Sigmoid colon (tissue), 7 donors: ENCODE results near the gene IL17C. TPM values are rescaled to one million over a fixed set of nuclear protein-coding genes. Genes with fewer than 3 reads are reported as not detected.

Experiments used
- DNase-seq: peaks from one replicate; pipeline ENCODE4 v3.0.0-alpha.2; 2019
- H3K27ac ChIP-seq, 4 donors: fragments of 200-600 bp; sonication (generic); one replicate each; pipeline ENCODE4 v1.5.1; 2016 to 2019; ENCODE audit warnings: mild to moderate bottlenecking in 1 of 4
- H3K27me3 ChIP-seq, 3 donors: fragments of 200-600 bp; sonication (generic); one replicate each; pipeline ENCODE4 v1.5.1; 2019; ENCODE audit warnings: mild to moderate bottlenecking in 1 of 3
- H3K36me3 ChIP-seq, 4 donors: fragments of 200-600 bp; sonication (generic); one replicate each; pipeline ENCODE4 v1.5.1; 2016 to 2019
- H3K4me1 ChIP-seq, 4 donors: fragments of 200-600 bp; sonication (generic); one replicate each; pipeline ENCODE4 v1.5.1; 2017 to 2019
- H3K4me3 ChIP-seq, 4 donors: fragments of 200-600 bp; sonication (generic); one replicate each; pipeline ENCODE4 v1.5.1; 2017 to 2019; ENCODE audit warnings: mild to moderate bottlenecking in 2 of 4, moderate library complexity in 1 of 4
- H3K9me3 ChIP-seq, 4 donors: fragments of 200-600 bp in 3 of 4; sonication (generic) in 3 of 4; one replicate each; pipeline versions ENCODE4 v1.5.1 to v1.6.1; 2013 to 2019
- EP300 ChIP-seq, 4 donors: sonication (generic); formaldehyde crosslinking; IDR thresholded peaks; one replicate each; pipeline ENCODE4 v1.6.1; 2017; ENCODE audit warnings: antibody characterized with exemption in 4 of 4
- POLR2A ChIP-seq, 2 donors: fragments of 450-650 bp; IDR thresholded peaks; one replicate each; pipeline ENCODE4 v1.6.1; 2016; ENCODE audit warnings: antibody characterized with exemption in 2 of 2, mild to moderate bottlenecking in 2 of 2, moderate library complexity in 2 of 2
- POLR2AphosphoS5 ChIP-seq, 4 donors: sonication (generic); formaldehyde crosslinking; IDR thresholded peaks; one replicate each; pipeline ENCODE4 v1.6.1; 2017; ENCODE audit warnings: antibody characterized with exemption in 4 of 4
- WGBS, 2 donors: extraction: QIAGEN DNeasy Blood & Tissue Kit; methylation state at CpG; one replicate each; pipeline ENCODE4 v1.1.7; 2013; 5-methylcytosine and 5-hydroxymethylcytosine counted together
- intact Hi-C: fragments of 100-400 bp; cut with DNase I; formaldehyde crosslinking; loops from one replicate; pipeline ENCODE4 v1.15.1; 2023
- polyA plus RNA-seq, 3 donors: library from polyadenylated mRNA; stranded (reverse); fragments of 200-250 nt; gene quantifications; one replicate each; pipeline ENCODE4 v1.2.3, GENCODE V29; 2013
- total RNA-seq, 4 donors: library from RNA; depleted of rRNA; stranded (reverse); fragments of >200 nt; gene quantifications; one replicate each; pipeline ENCODE4 v1.1.0, GENCODE V29; 2016
- TF ChIP-seq, protein P1 (sequence below), 4 experiments: fragments of 450-650 bp in 3 of 4; fragments of 200-600 bp in 1 of 4; IDR thresholded peaks; one replicate each; pipeline ENCODE4 v1.5.1; 2016 to 2019; ENCODE audit warnings: antibody characterized with exemption in 4 of 4, mild to moderate bottlenecking in 3 of 4, moderate library complexity in 2 of 4
- donor health status: healthy with polysubstance abuse.
- donor health status: Bipolar disorder and iron deficiency.
- donor health status: healthy.

Gene IL17C
- total and polyA plus RNA-seq, 7 donors: 0.96 TPM; not detected in 6

DNA sequence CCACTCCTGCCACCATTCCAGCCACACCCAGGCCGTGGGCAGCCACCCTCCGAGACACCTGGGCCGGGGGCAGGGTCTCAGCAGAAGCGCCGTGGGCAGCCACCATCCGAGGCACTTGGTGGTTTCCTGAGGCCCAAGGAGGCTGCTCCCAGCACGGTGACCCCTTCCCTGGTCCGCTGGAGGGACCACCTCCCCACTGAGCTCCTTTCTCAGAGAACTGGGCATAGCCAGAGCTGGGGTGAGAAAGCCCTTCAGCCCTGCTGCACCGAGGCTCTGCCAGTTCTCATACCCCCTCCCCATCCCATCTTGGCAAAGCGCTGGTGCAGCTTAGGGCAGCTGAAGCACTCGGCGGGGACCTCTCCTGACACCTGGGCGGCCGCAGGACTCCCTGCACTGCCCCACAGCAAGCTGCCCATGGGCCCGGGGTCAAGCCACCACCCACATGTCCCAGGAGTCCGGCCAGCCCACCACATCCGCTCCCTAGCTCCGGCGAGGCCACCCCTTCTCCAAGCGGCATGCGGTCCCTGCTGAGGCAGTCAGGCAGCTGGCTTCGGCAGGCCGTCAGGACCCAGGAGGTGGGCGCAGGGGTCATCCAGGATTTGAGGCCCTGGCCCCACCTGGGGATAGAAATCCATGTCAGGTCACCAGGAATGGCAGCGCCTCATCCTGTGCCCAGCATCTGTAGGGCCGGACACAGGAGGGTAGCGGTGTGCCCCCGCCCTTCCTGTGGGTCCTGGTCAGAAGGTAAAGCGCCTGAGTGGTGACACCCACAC, 13.8 kb downstream of the IL17C start:
- H3K4me3 ChIP-seq: no peak overlapping the region
- DNase-seq: no peak
- intact Hi-C loops: no loop called here

DNA sequence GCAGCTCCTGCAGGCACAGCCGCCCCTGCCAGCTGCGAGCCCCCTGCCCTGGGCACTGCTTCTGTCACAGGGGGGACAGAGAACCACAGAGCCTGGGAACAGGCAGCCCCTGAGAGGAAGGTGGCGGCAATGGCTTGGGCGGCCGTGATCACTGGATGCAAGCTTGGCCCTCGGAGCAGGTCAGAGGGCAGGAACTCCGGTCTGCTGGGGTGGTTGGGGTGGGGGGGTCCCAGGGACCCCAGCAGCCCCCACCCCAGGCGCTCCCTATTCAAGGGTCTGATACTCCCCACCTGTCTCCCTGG, 14.3 kb downstream of the IL17C start:
- Histone ChIP-seq H3K27ac (no peak overlapping the region), H3K4me1 (peaks cover 0 to 24% (median 20%) of the 10 kb centered on the region in 4 donors), H3K27me3 (peaks cover 0 to 14% (median 0%) of the 10 kb centered on the region in 3 donors), H3K36me3 (peaks cover 0 to 56% (median 4%) of the 10 kb centered on the region in 4 donors), H3K4me3 (no peak overlapping the region), H3K9me3 (no peaks in the 10 kb centered on the region)
- TF ChIP-seq, protein P1, sequence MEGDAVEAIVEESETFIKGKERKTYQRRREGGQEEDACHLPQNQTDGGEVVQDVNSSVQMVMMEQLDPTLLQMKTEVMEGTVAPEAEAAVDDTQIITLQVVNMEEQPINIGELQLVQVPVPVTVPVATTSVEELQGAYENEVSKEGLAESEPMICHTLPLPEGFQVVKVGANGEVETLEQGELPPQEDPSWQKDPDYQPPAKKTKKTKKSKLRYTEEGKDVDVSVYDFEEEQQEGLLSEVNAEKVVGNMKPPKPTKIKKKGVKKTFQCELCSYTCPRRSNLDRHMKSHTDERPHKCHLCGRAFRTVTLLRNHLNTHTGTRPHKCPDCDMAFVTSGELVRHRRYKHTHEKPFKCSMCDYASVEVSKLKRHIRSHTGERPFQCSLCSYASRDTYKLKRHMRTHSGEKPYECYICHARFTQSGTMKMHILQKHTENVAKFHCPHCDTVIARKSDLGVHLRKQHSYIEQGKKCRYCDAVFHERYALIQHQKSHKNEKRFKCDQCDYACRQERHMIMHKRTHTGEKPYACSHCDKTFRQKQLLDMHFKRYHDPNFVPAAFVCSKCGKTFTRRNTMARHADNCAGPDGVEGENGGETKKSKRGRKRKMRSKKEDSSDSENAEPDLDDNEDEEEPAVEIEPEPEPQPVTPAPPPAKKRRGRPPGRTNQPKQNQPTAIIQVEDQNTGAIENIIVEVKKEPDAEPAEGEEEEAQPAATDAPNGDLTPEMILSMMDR (IDR thresholded peaks at IDR 0.05): no peak
- no peak for TF ChIP-seq POLR2AphosphoS5 (IDR thresholded peaks at IDR 0.05)
- TF ChIP-seq EP300 (IDR thresholded peaks at IDR 0.05): no peak
- no peak for TF ChIP-seq POLR2A (IDR thresholded peaks at IDR 0.05)
- WGBS, 2 donors: 93 to 97% methylated on average over 8 of the region's 8 CpGs
- intact Hi-C loops: no loop called here
- DNase-seq: no peak

More for the DNA sequence above, 13.8 kb downstream of the IL17C start:
- Histone ChIP-seq H3K4me1 (peaks cover 0 to 24% (median 20%) of the 10 kb centered on the region in 4 donors), H3K27ac (peak overlapping the region in 3 of 4 donors; percentile 62 to 68 (median 67)), H3K9me3 (no peaks in the 10 kb centered on the region), H3K27me3 (peaks cover 0 to 14% (median 0%) of the 10 kb centered on the region in 3 donors), H3K36me3 (peaks cover 0 to 51% (median 4%) of the 10 kb centered on the region in 4 donors)
- 85 to 90% methylated on average over 29 of the region's 29 CpGs for WGBS, 2 donors
- TF ChIP-seq EP300 (IDR thresholded peaks at IDR 0.05) (no peak), POLR2A (IDR thresholded peaks at IDR 0.05) (no peak), POLR2AphosphoS5 (IDR thresholded peaks at IDR 0.05) (no peak)
- TF ChIP-seq, protein P1 (IDR thresholded peaks at IDR 0.05): no peak

DNA sequence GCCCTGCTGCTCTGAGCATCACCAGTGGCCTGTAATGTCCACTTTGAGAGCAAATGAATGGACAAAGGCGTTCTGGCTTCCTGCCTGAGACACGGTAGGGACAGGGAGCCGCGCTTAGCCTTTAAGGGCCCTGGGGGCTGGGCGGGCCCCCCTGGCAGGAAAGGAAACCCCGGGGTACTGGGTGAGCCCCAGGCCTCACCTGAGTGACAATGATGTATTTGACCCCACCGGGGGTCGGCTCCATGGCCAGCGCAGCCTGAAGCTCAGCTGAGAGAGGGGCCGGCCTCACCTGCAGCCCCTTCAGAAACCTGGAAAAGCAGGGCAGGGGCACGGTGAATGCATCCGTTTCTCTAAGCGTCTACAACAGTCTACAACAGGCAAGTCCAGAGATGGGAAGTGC, 14.7 kb downstream of the IL17C start:
- Histone ChIP-seq H3K4me1 (peaks cover 0 to 24% (median 20%) of the 10 kb centered on the region in 4 donors), H3K27me3 (peaks cover 0 to 14% (median 0%) of the 10 kb centered on the region in 3 donors), H3K36me3 (peaks cover 0 to 59% (median 4%) of the 10 kb centered on the region in 4 donors), H3K27ac (no peak overlapping the region), H3K4me3 (no peak overlapping the region), H3K9me3 (no peaks in the 10 kb centered on the region)
- TF ChIP-seq POLR2A (IDR thresholded peaks at IDR 0.05): no peak
- DNase-seq: no peak
- intact Hi-C loops: no loop called here
- 92 to 94% methylated on average over 13 of the region's 13 CpGs for WGBS, 2 donors

DNA sequence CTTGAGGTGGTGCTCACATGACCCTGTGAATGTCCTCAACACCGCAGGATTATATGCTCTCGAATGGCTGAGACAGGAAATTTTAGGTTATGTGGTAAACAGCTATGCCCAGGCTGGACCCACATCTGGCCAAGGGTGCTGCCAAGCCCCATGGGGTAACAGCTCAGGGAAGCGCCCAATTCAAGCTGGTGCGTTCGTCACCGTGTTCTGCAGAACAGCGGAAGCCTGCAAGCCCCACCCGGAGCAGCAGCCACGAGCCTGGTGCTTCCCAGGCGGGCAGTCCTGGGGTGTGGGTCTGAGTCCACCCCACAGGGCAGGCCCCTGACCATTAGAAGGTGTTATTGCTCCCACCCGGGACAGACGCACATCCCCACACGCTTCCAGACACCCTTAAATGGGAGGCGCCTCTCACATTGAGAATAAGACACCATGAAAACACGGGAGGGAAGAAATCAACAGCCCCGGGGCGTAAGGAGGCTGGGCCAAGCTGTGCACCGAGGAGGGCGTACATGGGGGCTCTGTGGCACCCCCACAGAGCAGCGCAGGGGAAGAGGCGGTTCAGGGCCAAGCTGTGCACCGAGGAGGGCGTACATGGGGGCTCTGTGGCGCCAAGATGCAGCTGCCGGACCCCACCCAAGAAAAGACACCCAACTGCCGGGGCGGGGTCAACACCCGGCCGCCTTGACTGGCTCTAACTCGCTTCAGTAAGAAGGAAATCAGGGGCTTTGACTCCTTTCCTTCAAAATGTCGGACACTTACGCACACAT, 15.4 kb downstream of the IL17C start:
- no peak for DNase-seq
- no peak overlapping the region for H3K27ac ChIP-seq
- intact Hi-C loops: no loop called here
- TF ChIP-seq EP300 (IDR thresholded peaks at IDR 0.05) (no peak), POLR2AphosphoS5 (IDR thresholded peaks at IDR 0.05) (no peak), POLR2A (IDR thresholded peaks at IDR 0.05) (no peak)
- TF ChIP-seq, protein P1 (IDR thresholded peaks at IDR 0.05): no peak
- WGBS, 2 donors: 87 to 90% methylated on average over 32 of the region's 32 CpGs
- no peaks in the 10 kb centered on the region for H3K9me3 ChIP-seq
- H3K36me3 ChIP-seq: peaks cover 0 to 61% (median 4%) of the 10 kb centered on the region in 4 donors
- H3K4me3 ChIP-seq: no peak overlapping the region
- peaks cover 0 to 14% (median 0%) of the 10 kb centered on the region in 3 donors for H3K27me3 ChIP-seq
- peaks cover 0 to 24% (median 20%) of the 10 kb centered on the region in 4 donors for H3K4me1 ChIP-seq
